ENCODE data around the gene OMD. TPM values are rescaled to one million over a fixed set of nuclear protein-coding genes. Genes with fewer than 3 reads are reported as not detected.

The OMD gene
- total and polyA plus RNA-seq, 2 of the 8 experiments (the other 6 are each of a cell fraction or from before 2014, with no cell fraction given), result not detected

DNA sequence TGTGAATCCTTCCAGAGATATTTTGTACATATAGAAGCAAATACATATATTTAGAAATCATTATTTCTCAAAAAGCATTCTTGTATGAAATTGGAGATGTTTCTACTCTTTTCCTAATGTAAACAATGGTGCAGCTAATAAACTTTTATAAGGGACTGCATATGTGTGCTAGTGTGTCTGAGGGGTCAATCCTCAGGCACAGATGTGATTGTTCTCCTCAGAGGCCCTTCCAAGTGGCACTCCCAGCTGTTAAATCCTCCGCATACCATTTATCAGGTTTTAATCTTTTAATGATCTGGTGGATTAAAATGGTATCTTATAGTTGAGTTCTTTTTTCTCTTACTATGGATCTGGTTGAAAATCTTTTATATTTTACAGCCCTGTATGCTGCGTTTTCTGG, 5.6 kb upstream of the OMD start (continued):
- TF ChIP-seq, protein P1, sequence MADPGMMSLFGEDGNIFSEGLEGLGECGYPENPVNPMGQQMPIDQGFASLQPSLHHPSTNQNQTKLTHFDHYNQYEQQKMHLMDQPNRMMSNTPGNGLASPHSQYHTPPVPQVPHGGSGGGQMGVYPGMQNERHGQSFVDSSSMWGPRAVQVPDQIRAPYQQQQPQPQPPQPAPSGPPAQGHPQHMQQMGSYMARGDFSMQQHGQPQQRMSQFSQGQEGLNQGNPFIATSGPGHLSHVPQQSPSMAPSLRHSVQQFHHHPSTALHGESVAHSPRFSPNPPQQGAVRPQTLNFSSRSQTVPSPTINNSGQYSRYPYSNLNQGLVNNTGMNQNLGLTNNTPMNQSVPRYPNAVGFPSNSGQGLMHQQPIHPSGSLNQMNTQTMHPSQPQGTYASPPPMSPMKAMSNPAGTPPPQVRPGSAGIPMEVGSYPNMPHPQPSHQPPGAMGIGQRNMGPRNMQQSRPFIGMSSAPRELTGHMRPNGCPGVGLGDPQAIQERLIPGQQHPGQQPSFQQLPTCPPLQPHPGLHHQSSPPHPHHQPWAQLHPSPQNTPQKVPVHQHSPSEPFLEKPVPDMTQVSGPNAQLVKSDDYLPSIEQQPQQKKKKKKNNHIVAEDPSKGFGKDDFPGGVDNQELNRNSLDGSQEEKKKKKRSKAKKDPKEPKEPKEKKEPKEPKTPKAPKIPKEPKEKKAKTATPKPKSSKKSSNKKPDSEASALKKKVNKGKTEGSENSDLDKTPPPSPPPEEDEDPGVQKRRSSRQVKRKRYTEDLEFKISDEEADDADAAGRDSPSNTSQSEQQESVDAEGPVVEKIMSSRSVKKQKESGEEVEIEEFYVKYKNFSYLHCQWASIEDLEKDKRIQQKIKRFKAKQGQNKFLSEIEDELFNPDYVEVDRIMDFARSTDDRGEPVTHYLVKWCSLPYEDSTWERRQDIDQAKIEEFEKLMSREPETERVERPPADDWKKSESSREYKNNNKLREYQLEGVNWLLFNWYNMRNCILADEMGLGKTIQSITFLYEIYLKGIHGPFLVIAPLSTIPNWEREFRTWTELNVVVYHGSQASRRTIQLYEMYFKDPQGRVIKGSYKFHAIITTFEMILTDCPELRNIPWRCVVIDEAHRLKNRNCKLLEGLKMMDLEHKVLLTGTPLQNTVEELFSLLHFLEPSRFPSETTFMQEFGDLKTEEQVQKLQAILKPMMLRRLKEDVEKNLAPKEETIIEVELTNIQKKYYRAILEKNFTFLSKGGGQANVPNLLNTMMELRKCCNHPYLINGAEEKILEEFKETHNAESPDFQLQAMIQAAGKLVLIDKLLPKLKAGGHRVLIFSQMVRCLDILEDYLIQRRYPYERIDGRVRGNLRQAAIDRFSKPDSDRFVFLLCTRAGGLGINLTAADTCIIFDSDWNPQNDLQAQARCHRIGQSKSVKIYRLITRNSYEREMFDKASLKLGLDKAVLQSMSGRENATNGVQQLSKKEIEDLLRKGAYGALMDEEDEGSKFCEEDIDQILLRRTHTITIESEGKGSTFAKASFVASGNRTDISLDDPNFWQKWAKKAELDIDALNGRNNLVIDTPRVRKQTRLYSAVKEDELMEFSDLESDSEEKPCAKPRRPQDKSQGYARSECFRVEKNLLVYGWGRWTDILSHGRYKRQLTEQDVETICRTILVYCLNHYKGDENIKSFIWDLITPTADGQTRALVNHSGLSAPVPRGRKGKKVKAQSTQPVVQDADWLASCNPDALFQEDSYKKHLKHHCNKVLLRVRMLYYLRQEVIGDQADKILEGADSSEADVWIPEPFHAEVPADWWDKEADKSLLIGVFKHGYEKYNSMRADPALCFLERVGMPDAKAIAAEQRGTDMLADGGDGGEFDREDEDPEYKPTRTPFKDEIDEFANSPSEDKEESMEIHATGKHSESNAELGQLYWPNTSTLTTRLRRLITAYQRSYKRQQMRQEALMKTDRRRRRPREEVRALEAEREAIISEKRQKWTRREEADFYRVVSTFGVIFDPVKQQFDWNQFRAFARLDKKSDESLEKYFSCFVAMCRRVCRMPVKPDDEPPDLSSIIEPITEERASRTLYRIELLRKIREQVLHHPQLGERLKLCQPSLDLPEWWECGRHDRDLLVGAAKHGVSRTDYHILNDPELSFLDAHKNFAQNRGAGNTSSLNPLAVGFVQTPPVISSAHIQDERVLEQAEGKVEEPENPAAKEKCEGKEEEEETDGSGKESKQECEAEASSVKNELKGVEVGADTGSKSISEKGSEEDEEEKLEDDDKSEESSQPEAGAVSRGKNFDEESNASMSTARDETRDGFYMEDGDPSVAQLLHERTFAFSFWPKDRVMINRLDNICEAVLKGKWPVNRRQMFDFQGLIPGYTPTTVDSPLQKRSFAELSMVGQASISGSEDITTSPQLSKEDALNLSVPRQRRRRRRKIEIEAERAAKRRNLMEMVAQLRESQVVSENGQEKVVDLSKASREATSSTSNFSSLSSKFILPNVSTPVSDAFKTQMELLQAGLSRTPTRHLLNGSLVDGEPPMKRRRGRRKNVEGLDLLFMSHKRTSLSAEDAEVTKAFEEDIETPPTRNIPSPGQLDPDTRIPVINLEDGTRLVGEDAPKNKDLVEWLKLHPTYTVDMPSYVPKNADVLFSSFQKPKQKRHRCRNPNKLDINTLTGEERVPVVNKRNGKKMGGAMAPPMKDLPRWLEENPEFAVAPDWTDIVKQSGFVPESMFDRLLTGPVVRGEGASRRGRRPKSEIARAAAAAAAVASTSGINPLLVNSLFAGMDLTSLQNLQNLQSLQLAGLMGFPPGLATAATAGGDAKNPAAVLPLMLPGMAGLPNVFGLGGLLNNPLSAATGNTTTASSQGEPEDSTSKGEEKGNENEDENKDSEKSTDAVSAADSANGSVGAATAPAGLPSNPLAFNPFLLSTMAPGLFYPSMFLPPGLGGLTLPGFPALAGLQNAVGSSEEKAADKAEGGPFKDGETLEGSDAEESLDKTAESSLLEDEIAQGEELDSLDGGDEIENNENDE (IDR thresholded peaks at IDR 0.05; ENCODE audit: insufficient replicate concordance, low read length), result no peak
- TF ChIP-seq CHD1 (IDR thresholded peaks at IDR 0.05; ENCODE audit: low read depth, low read length) (no peak), TEAD4 (IDR thresholded peaks at IDR 0.05; ENCODE audit: low read depth, low read length) (no peak), CHD2 (IDR thresholded peaks at IDR 0.05; ENCODE audit: low read length) (no peak)
- TF ChIP-seq, protein P2, sequence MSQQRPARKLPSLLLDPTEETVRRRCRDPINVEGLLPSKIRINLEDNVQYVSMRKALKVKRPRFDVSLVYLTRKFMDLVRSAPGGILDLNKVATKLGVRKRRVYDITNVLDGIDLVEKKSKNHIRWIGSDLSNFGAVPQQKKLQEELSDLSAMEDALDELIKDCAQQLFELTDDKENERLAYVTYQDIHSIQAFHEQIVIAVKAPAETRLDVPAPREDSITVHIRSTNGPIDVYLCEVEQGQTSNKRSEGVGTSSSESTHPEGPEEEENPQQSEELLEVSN (IDR thresholded peaks at IDR 0.05), result no peak

Measured in H1 (cell line).